ENCODE results near the gene SMIM1.

Gene SMIM1

DNA sequence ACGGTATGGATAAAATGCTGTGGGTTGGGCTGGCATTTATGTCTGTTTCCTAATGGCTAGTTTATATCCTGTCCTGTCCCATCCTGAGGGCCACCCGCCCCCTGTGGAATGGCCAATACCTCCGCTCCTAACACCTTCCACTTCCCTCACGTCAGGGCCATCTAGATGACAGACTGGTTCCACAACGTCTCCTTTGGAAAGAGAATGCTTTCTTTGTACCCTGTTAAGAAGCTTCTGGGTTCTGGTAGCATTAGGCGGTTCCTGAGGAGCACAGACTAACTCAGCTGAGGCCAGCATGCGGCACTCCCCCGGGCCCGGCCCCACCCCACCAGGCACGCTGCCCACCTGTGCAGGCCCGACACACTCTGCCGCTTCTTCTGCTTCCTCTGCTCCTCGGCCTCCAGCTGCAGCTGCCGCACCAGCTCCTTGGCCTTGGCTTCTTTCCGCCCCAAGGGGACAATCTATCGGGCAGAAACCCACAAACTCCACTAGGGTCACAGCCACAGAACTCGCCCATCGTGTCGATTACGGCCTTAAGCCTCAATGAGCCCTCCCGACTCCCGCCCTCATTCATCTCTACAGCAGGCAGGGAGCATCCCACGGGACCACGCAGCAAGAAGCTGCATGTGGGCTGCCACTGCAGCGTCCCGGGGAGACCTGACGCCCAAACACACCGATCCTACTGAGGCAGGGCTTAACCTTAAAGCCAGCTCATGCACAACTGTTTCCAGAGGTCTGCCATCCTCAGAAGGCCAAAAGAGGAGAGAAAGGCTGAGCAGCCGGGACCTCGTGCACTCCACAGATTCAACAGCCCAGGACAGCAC is 11.3 kb downstream of the SMIM1 start:
- Mint-ChIP-seq H3K27me3 (no peaks in the 10 kb centered on the region), H3K27ac (no peak overlapping the region), H3K4me3 (no peak overlapping the region), H3K4me1 (peaks cover 9% of the 10 kb centered on the region), H3K36me3 (peaks cover 32% of the 10 kb centered on the region), H3K9me3 (no peaks in the 10 kb centered on the region)
- ATAC-seq (ENCODE audit: low read depth) (no peak), DNase-seq (ENCODE audit: low spot score in 2 of 2) (no peak)

DNA sequence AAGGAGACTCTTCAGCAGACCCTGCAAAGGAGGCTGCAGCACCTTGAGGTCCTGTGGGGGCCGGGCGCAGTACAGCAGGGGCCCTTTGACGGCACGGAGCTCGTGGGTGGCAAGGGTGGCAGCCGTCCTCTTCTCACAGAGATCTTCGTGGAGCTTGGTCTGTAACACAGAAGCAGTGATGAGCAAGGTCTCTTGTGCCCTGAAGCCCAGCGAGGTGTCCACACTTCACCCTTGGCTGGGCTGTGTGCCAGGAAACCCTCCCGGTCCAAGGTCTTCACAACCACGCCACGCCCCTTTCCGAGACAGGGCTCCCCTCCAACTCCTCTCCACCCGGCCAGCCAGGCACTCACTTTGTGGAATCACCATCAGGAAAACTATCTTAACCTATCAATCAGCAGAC is 12.5 kb downstream of the SMIM1 start:
- H3K4me3 Mint-ChIP-seq = no peak overlapping the region
- peaks cover 27% of the 10 kb centered on the region for H3K36me3 Mint-ChIP-seq
- no peaks in the 10 kb centered on the region for H3K9me3 Mint-ChIP-seq
- no peak overlapping the region for H3K27ac Mint-ChIP-seq
- H3K4me1 Mint-ChIP-seq = peaks cover 9% of the 10 kb centered on the region
- ATAC-seq (ENCODE audit: low read depth) (no peak), DNase-seq (ENCODE audit: low spot score in 2 of 2) (no peak)
- H3K27me3 Mint-ChIP-seq = no peaks in the 10 kb centered on the region

DNA sequence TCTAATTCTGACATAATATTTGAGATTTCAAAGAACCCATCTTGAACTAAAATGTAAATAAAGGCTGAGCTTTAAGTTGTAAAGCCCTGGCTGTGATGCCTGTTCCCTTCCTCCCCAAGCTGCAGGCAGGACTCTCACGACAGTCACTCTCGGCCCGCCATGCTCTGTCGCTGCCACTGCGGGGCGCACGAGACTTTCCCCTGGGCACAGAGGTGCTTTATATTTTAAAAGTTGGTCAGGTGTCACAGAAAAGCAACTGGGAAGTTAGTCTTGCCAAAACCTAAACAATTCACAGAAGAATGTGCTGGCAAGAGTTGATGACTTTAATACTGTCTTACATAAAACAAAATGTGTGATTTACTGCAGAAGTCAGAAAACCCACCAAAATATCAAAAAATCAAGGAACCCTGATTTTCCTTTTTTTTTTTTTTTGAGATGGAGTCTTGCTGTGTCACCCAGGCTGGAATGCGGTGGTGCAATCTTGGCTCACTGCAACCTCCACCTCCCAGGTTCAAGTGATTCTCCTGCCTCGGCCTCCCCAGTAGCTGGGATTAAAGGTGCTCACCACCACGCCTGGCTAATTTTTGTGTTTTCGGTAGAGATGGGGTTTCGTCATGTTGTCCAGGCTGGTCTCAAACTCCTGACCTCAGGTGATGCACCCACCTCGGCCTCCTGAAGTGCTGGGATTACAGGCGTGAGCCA is 13.1 kb downstream of the SMIM1 start:
- no peak for ATAC-seq (ENCODE audit: low read depth)
- Mint-ChIP-seq H3K27ac (no peak overlapping the region), H3K4me1 (peaks cover 9% of the 10 kb centered on the region), H3K4me3 (no peak overlapping the region), H3K36me3 (peaks cover 22% of the 10 kb centered on the region), H3K9me3 (no peaks in the 10 kb centered on the region), H3K27me3 (no peaks in the 10 kb centered on the region)
- no peak for DNase-seq (ENCODE audit: low spot score in 2 of 2)

DNA sequence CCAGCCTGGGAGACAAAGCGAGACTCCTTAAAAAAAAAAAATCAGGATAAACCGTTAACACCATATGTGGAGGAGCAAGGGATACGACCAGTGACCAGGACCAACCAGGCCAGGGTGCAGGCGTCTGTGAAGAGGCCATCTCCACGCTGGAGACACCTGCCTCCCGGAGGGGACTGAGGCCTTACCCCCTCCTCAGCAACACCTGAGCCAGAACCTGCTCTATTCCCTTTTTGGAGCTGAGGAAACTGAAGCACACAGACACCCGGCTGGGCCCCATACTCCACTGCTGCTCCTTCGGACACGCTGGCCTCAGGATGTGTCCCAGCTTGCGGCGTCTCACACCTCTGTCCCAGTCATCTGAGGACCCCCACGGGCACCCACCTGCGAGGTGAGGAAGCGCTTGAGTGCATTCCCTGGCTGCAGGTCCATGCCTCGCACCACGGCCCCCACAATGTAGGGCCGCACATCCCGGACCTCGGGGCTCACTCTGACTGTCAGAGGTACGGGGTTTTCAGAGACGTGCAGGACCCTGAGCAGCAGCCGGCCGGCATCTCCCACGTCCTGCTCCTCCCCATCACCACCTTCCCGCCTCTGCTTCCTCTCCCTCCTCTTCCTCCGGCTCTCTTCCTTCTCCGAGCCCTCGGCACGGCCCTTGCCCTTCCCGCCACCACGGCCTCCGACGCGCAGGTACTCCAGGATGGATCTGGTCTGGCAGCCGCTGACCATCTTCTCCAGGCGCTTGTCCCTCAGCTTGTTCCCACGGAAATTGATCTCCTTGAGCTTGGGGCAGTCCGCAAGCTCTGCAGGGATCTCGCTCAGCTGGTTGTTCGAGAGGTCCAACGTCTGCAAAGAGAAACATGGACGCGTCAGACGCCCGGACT is 14.2 kb downstream of the SMIM1 start:
- peaks cover 18% of the 10 kb centered on the region for H3K36me3 Mint-ChIP-seq

DNA sequence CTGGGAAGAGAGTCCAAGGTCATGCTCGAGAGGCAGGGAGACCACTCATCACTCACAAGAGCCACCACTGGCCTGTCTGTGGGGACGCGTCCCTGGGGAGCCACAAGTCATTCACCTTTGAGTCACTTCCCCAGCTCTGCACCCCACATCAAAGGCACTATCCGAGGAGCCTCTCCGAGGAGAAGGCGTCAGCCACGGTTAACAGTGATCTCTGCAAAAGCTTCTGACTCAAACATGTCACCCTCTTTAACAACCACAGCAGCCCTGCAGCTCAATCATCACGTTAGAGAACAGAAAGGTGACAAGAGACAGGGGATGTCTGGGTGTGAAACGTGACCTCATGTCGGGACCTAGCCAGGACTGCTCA is 14.8 kb downstream of the SMIM1 start:
- Mint-ChIP-seq H3K4me3 (no peak overlapping the region), H3K27ac (no peak overlapping the region), H3K9me3 (no peaks in the 10 kb centered on the region), H3K27me3 (no peaks in the 10 kb centered on the region), H3K36me3 (peaks cover 15% of the 10 kb centered on the region), H3K4me1 (peaks cover 9% of the 10 kb centered on the region)
- no peak for DNase-seq (ENCODE audit: low spot score in 2 of 2)
- no peak for ATAC-seq (ENCODE audit: low read depth)

More for the DNA sequence above, 14.2 kb downstream of the SMIM1 start:
- DNase-seq (ENCODE audit: low spot score in 2 of 2) = no peak
- H3K9me3 Mint-ChIP-seq = no peaks in the 10 kb centered on the region
- H3K27me3 Mint-ChIP-seq = no peaks in the 10 kb centered on the region
- H3K27ac Mint-ChIP-seq = no peak overlapping the region
- H3K4me1 Mint-ChIP-seq = peaks cover 9% of the 10 kb centered on the region
- H3K4me3 Mint-ChIP-seq = no peak overlapping the region
- no peak for ATAC-seq (ENCODE audit: low read depth)

DNA sequence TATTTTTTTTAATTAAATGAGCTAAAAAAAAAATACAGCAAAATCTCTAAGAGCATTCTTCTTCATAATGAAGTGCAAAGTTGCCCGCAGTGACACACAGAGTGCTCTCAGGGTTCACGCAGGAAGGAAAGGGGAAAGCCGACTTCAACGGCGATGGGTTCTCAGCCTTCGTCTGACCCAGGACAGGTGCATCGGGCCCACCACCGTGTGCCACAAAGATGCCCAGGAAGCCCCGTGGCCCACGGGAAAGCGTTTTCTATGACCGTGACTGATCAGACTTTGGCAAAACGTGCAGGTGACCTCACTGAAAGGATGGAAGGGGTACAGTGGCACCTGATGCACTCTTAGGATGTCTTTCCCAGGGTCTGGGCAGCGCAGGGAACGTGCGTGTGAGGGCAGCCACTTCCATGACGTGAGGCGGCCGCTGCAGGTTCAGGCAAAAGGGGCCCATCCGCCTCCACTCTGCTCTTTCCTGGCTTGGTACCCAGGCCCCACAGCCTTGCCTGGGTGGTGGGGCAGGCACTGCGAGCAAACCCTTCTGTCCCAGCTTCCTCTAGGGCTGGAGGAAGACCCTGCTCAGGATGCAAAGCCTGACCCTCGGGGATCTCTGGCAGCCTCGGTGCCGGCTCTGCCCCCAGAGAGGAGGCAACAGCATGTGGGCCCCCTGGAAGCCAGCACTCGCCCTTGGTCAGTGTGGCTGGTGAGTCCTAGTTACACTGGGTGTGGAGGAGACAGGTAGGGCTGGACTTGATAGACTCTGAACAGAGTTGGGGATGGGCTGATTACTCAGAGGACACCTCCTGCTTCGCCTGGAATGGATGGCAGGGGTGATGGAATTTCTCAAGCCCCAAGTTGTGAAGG is 15.4 kb downstream of the SMIM1 start:
- Mint-ChIP-seq H3K4me1 (peaks cover 9% of the 10 kb centered on the region), H3K9me3 (no peaks in the 10 kb centered on the region), H3K36me3 (peaks cover 14% of the 10 kb centered on the region), H3K27me3 (no peaks in the 10 kb centered on the region), H3K4me3 (no peak overlapping the region), H3K27ac (no peak overlapping the region)
- no peak for ATAC-seq (ENCODE audit: low read depth)
- no peak for DNase-seq (ENCODE audit: low spot score in 2 of 2)

DNA sequence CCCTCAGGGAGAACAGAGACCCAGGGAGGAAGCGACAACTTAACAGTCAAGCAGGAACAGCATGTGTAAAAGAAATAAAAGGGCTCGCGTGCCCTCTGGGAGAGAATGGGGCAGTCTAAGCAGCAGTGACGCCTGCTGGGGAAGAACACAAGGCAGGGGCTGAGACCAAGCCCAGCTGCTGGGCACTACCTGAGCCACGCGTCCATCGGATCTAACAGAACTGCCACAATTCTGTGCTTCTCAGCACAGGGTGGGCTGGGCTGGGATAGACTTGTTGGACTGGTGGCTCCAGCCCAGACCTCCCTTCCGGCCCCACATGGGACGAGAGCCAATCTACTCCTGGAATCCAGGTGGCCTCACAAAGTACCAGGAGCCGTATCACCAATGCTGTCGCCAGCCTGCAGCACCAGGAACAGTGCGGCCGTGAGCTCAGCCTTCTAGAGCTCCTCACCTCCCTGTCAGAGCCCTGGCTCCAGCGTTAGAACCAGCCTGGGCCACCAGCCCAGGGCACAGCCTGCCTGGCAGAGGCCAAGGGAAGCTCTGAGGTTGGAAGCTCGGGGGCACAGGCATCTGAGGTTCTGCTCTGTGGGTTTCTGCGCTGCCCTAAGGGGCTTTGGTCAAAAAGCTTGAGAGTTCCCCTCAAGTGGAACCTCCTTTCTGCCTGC is 16.3 kb downstream of the SMIM1 start:
- H3K27ac Mint-ChIP-seq = no peak overlapping the region
- H3K4me3 Mint-ChIP-seq = no peak overlapping the region
- no peak for ATAC-seq (ENCODE audit: low read depth)
- H3K4me1 Mint-ChIP-seq = peaks cover 11% of the 10 kb centered on the region
- DNase-seq (ENCODE audit: low spot score in 2 of 2) = no peak
- no peaks in the 10 kb centered on the region for H3K9me3 Mint-ChIP-seq
- no peaks in the 10 kb centered on the region for H3K27me3 Mint-ChIP-seq
- peaks cover 11% of the 10 kb centered on the region for H3K36me3 Mint-ChIP-seq

DNA sequence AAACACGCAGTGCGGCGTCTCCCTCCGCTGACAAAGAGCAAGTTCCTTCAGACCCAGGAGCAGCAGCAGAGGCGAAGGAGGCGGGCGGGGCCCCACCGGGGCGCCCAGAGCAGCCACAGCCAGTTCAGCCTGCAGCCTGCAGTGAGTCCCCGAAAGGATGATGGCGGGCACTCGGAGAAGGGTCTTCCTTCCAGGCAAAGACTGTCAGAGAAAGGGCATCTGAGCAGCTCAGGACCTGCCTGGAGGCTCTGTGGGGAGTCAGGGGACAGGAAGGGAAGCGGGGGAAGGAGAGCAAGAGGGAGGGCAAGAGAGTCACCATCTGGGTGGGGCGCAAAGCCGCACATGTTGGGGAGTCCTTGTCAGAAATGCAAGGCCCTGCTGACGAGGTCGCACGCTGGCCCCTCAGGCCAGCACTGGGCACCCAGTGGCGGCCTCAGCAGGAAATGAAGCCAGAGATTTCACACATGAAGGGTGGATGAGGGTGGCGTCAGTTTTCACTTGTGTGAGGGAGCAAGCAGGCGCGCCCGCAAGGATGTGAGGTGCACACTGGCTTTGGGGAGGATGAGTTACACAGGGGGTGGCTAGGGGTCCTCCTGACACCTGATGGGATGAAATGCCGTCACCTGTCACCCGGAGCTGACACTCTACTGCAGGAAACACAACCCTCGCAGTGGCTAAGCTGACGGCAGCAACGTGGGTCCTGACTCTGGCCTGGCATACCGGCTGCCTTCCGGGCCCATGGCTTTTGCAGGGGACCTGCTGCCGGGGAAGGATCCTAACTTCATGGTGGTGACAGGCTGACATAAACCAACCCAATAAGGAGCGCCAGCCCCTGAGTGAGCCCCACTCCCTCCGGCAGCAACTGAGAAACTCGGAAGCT is 17.1 kb downstream of the SMIM1 start:
- Mint-ChIP-seq H3K4me3 (no peak overlapping the region), H3K27ac (no peak overlapping the region), H3K27me3 (no peaks in the 10 kb centered on the region), H3K4me1 (peaks cover 15% of the 10 kb centered on the region), H3K36me3 (peaks cover 11% of the 10 kb centered on the region), H3K9me3 (no peaks in the 10 kb centered on the region)
- ATAC-seq (ENCODE audit: low read depth) = no peak
- DNase-seq (ENCODE audit: low spot score in 2 of 2) = no peak

DNA sequence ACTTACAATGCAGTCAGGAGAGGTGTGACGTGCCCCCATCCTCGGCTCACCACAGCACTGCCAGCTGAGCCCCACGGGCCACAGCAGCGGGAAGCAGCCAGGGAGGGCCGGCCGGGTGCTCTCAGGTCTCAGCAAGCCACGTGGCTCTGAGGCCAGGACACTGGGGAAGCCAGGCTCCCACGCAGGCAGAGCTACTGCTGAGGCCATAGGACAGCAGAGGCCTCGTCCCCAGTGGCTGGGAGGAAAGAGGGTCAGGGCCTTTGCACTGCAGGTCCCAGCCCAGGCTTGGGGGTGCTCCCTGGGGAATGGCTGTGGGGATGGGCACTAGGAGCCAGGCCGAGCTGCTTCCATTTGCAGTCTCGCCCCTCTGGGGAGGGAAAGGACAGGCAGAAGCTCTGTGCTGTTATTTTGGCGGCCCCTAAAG is 18.0 kb downstream of the SMIM1 start:
- peaks cover 18% of the 10 kb centered on the region for H3K4me1 Mint-ChIP-seq
- ATAC-seq (ENCODE audit: low read depth) = no peak
- no peaks in the 10 kb centered on the region for H3K27me3 Mint-ChIP-seq
- no peak overlapping the region for H3K27ac Mint-ChIP-seq
- H3K9me3 Mint-ChIP-seq = no peaks in the 10 kb centered on the region
- H3K4me3 Mint-ChIP-seq = no peak overlapping the region
- peaks cover 7% of the 10 kb centered on the region for H3K36me3 Mint-ChIP-seq
- DNase-seq (ENCODE audit: low spot score in 2 of 2) = no peak

DNA sequence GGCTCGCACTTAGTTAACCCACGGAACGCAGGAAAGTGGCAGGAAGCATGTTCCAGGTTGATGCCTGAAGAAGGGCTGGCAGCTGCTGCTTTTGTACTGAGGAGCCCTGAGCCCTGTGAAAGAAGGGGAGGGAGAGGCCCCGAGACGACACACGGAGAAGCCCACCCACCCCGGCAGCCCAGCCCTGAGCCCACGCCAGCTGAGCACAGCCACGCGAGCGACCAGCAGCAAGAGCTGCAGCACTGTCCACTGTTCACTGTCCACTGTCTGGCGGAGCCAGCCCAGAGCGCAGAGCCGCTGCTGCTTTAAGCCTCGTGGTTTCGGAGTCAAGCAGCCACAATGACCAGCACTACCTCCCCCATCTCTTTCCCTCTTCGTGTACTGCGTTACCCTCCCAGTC is 18.4 kb downstream of the SMIM1 start:
- Mint-ChIP-seq H3K9me3 (no peaks in the 10 kb centered on the region), H3K27ac (no peak overlapping the region), H3K36me3 (peaks cover 6% of the 10 kb centered on the region), H3K4me3 (no peak overlapping the region), H3K4me1 (peaks cover 18% of the 10 kb centered on the region), H3K27me3 (no peaks in the 10 kb centered on the region)
- DNase-seq (ENCODE audit: low spot score in 2 of 2) = no peak
- ATAC-seq (ENCODE audit: low read depth) = no peak

DNA sequence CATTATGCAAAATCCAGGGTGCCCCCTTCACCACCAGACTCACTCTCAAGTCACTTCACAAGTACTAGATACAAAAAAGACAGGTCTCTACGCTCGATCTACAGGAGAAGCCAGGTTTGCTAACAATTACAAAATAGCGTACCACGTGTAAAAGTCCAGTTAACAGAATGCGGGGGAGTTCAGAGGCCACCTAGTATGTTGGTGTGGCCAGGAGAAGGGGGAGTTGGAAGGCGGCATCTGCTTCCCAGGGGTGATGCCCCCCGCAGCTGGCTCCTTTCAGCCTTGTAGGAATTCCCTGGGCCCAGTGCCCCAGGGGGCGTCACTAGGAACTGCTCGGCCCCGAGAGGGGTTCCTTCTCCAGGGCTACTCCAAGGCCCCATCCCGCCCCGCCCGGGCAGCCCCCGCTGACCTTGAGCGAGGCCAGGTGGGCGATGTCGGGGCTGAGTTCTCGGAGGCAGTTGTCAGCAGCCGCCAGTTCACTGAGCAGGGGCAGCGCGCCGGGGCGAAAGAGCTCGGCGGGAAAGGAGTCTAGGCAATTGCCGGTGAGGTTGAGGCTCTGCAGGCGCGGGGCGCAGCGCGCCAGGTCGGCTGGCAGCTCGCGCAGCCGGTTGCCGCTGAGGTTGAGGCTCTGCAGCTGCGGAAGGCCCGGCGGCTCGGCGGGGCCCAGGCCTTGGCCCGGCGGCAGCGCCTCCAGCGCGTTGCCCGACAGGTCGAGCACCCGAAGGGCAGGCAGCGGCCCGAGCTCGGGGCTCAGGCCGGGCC is 23.1 kb downstream of the SMIM1 start:
- DNase-seq (ENCODE audit: low spot score in 2 of 2) (no peak), ATAC-seq (ENCODE audit: low read depth) (no peak)
- no peak overlapping the region for H3K27ac Mint-ChIP-seq
- peaks cover 3% of the 10 kb centered on the region for H3K9me3 Mint-ChIP-seq
- peaks cover 18% of the 10 kb centered on the region for H3K4me1 Mint-ChIP-seq
- H3K27me3 Mint-ChIP-seq = peaks cover 4% of the 10 kb centered on the region
- peaks cover 5% of the 10 kb centered on the region for H3K36me3 Mint-ChIP-seq
- peak overlapping the region; percentile 81 for H3K4me3 Mint-ChIP-seq

Measured in memory B cell (primary cell).